ENCODE data around the gene DLG5.

The DLG5 gene

DNA sequence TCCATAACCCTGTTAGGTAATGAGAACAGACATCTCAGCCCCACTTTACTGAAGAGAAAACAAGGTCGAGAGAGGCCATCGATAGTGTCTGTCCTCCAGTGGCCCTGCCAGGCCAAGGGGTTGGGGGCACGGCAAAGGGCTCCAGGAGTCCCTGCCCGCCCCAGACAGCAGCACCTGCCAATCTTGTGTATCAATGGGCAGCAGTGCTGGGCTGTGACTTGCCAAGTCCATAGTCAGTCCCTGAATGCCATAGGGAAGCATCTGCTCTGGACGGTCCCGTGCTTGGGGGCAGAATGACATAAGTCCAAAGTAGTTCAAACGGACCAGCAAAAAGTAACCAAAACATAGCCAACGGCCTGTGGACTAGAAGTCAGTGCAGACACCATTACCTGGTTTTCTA, 33.2 kb downstream of the DLG5 start:
- no peak overlapping the region for H3K4me3 ChIP-seq (ENCODE audit: low read length)
- H3K27ac ChIP-seq (ENCODE audit: low read depth, low read length) = no peak overlapping the region
- H3K36me3 ChIP-seq (ENCODE audit: control insufficient read depth, insufficient read depth, low read length) = no peaks in the 10 kb centered on the region
- H3K4me1 ChIP-seq (ENCODE audit: control insufficient read depth, insufficient read depth, low read length) = peaks cover 22% of the 10 kb centered on the region
- H3K27me3 ChIP-seq (ENCODE audit: control insufficient read depth, insufficient read depth, low read length) = no peaks in the 10 kb centered on the region
- H3K9ac ChIP-seq (ENCODE audit: low read length) = no peak overlapping the region

DNA sequence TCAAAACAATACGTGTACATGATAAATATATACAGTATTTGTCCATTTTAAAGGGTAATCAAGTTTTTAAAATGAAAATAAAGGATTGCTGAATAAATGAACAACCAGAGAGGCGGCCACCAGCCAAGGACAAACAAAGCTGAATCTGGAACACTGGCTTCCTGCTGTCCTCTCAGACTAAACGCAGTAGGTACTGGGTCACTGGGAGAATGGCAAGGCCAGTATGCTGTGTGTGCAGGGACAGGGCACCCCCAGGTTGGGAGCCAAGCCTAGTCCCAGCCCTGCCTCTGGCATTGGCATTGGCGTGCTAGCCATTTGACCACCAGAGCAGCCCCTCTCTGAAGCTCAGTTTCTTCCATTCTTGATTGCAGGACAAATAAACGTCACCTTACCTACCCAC, 33.8 kb downstream of the DLG5 start:
- Histone ChIP-seq H3K27me3 (ENCODE audit: control insufficient read depth, insufficient read depth, low read length) (no peaks in the 10 kb centered on the region), H3K4me1 (ENCODE audit: control insufficient read depth, insufficient read depth, low read length) (peaks cover 28% of the 10 kb centered on the region), H3K36me3 (ENCODE audit: control insufficient read depth, insufficient read depth, low read length) (no peaks in the 10 kb centered on the region), H3K27ac (ENCODE audit: low read depth, low read length) (peak overlapping the region; percentile 33), H3K9ac (ENCODE audit: low read length) (no peak overlapping the region), H3K4me3 (ENCODE audit: low read length) (no peak overlapping the region)

DNA sequence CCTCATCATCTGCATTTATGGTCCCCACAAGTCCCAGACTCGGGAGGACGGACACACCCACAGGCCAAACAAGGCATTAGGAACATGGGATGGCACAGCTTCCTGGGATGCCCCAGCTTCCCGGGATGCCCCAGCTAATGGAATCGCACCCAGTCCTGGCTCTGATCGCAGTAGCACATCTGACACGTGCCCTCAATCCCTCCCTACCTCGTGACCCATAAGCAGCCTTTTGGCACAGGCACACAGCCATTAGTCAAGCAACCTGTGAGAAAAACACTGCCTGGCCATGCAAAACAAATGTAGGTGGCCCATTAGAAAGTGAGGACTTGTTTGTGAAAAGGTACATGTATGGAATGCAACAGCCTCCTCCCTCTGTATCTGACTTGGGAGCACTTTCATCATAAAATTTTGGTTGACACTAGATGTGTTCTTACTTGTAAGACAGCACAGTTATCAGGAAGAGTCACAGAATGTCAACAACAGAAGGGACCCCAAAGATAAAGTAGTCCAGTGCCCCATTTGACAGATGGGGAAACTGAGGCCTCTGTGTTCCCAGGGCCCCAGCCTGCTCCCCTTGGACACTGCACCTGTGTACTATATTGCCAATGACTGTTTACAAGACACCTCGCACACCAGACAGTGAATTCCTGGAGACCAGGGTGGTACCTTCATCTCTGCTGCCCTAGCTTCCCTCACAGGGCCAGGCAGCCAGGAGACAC, 34.4 kb downstream of the DLG5 start:
- Histone ChIP-seq H3K4me1 (ENCODE audit: control insufficient read depth, insufficient read depth, low read length) (peaks cover 31% of the 10 kb centered on the region), H3K27me3 (ENCODE audit: control insufficient read depth, insufficient read depth, low read length) (no peaks in the 10 kb centered on the region), H3K4me3 (ENCODE audit: low read length) (no peak overlapping the region), H3K27ac (ENCODE audit: low read depth, low read length) (peak overlapping the region; percentile 33), H3K9ac (ENCODE audit: low read length) (no peak overlapping the region), H3K36me3 (ENCODE audit: control insufficient read depth, insufficient read depth, low read length) (no peaks in the 10 kb centered on the region)

DNA sequence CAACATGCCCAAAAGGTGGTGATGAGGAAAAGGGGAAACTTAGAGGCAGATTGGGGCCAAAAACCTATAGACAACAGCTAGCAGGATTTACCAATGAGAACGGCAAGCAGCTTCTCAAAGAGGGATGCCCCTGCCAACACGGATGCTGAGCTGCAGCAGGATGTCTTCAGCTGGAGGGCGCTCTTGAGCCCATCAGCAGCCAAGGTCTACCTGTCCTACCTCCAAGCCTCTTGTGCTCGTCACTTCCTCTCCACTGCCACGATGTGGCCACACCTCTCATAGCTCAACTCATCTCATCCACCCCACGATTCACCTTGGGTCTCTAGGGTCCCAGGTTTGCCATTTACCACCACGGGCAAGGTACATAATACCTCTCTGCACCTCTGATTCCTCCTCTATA, 36.5 kb downstream of the DLG5 start:
- no peak overlapping the region for H3K9ac ChIP-seq (ENCODE audit: low read length)
- no peaks in the 10 kb centered on the region for H3K27me3 ChIP-seq (ENCODE audit: control insufficient read depth, insufficient read depth, low read length)
- peaks cover 37% of the 10 kb centered on the region for H3K4me1 ChIP-seq (ENCODE audit: control insufficient read depth, insufficient read depth, low read length)
- no peak overlapping the region for H3K27ac ChIP-seq (ENCODE audit: low read depth, low read length)
- no peaks in the 10 kb centered on the region for H3K36me3 ChIP-seq (ENCODE audit: control insufficient read depth, insufficient read depth, low read length)
- H3K4me3 ChIP-seq (ENCODE audit: low read length) = no peak overlapping the region

DNA sequence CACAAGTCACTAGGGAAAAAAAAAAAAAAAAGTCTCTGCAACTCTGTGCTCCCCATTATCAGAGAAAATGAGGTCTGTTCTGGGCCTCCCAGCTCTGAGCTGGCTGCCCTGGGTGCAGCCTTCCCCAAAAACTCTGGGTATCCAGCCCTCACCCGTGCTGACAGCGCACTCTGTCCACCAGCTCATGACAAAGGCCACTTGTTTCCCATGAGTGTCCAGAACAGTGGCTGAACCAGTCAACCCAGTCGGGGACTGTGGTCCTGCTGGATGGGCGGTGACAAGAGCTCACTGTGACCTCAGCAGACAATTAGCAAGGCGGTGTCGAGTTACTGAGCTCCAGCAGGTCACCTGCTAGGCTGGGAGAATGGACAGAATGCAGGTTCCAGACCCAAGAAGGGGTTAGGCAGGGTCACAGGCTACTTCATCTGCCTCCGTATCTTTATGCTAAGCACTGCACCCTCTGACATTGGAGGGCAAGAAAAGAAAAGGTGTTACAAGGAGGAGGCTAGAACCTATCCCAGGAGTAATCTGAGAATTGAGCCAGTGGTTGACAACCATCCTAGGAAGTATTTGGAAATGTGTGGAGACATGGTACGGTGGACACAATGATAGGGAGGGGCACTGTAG, 37.2 kb downstream of the DLG5 start:
- no peak overlapping the region for H3K4me3 ChIP-seq (ENCODE audit: low read length)
- no peaks in the 10 kb centered on the region for H3K36me3 ChIP-seq (ENCODE audit: control insufficient read depth, insufficient read depth, low read length)
- H3K4me1 ChIP-seq (ENCODE audit: control insufficient read depth, insufficient read depth, low read length) = peaks cover 30% of the 10 kb centered on the region
- no peak overlapping the region for H3K27ac ChIP-seq (ENCODE audit: low read depth, low read length)
- no peaks in the 10 kb centered on the region for H3K27me3 ChIP-seq (ENCODE audit: control insufficient read depth, insufficient read depth, low read length)
- H3K9ac ChIP-seq (ENCODE audit: low read length) = no peak overlapping the region

DNA sequence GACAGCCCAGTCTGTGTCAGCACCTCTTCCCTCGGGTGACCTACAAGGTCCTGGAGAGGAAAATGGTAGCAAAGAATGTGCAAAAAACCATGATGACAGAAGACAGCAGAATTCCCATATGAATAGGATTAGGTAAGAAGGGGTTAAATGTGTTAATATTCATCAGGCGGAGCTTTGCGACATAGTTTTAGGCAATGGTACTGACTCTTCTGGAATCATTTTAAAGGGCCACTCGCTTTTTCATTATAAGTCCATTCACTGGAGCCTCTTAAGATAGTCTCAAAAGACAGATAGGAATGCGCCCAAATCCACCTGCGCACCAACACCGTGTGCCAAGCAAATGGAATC, 38.2 kb downstream of the DLG5 start:
- Histone ChIP-seq H3K27ac (ENCODE audit: low read depth, low read length) (peak overlapping the region; percentile 65), H3K9ac (ENCODE audit: low read length) (no peak overlapping the region), H3K4me3 (ENCODE audit: low read length) (no peak overlapping the region)

DNA sequence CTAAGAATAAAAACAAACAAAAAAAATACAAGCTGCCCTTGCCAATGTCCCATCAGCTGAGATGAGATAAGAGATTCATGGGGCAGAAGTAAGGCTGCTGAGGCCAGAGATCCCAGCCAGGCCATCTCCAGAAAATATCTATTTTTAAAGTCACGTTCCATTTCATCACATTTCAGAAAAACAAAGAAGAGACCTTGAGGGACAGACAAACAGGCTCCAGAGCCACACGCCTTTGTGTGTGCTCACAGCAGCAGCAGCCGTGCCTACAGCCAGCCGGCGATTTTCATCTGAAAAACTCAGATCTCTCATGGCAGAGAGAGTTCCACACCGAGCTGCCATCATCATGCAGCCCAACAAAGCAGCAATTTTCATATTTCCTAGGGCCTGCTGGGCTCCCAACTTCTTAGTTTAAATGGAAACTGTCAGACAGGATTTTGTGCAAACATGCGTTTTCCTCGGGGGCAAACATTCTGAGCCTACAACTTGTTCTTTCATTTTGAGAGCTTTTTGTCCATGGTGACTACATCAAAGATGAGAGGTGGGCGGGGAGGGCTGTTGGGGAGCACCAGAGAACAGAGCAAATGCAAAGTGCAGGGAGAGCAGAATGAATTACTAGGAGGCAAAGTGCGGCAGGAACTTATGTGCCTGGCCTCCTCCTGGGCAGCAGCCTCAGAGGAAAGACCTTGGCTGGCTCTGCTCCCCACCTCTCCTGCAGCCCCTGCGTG, 38.8 kb downstream of the DLG5 start:
- Histone ChIP-seq H3K36me3 (ENCODE audit: control insufficient read depth, insufficient read depth, low read length) (no peaks in the 10 kb centered on the region), H3K27ac (ENCODE audit: low read depth, low read length) (peak overlapping the region; percentile 65), H3K9ac (ENCODE audit: low read length) (no peak overlapping the region), H3K4me1 (ENCODE audit: control insufficient read depth, insufficient read depth, low read length) (peaks cover 30% of the 10 kb centered on the region), H3K4me3 (ENCODE audit: low read length) (no peak overlapping the region), H3K27me3 (ENCODE audit: control insufficient read depth, insufficient read depth, low read length) (no peaks in the 10 kb centered on the region)

More for the DNA sequence above, 38.2 kb downstream of the DLG5 start:
- H3K27me3 ChIP-seq (ENCODE audit: control insufficient read depth, insufficient read depth, low read length) = no peaks in the 10 kb centered on the region
- no peaks in the 10 kb centered on the region for H3K36me3 ChIP-seq (ENCODE audit: control insufficient read depth, insufficient read depth, low read length)
- peaks cover 30% of the 10 kb centered on the region for H3K4me1 ChIP-seq (ENCODE audit: control insufficient read depth, insufficient read depth, low read length)

DNA sequence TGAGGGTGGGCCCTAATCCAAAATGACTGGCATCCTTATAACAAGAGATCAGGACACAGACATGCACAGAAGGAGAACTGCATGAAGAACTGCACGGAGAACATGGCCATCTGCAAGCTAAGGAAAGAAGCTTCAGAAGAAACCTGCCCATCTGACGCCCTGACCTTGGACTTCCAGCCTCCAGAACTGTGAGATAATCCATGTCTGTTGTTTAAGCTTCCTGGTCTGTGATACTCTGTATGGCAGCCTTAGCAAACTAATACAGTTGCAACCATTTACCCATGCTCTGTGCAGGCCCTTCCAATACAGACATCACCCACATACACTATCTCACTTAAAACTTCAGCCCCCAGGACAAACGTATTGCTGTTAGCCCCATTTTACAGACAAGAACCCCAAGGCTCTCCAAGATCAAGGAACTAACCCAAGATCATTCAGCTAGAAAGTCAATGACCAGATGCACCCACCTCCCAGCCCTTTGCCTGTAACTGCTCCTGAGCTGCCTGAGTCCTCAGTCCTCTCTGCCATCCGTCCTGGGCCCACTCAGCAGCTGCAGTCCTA, 39.7 kb downstream of the DLG5 start:
- no peak overlapping the region for H3K9ac ChIP-seq (ENCODE audit: low read length)
- no peaks in the 10 kb centered on the region for H3K36me3 ChIP-seq (ENCODE audit: control insufficient read depth, insufficient read depth, low read length)
- H3K4me3 ChIP-seq (ENCODE audit: low read length) = no peak overlapping the region
- peaks cover 25% of the 10 kb centered on the region for H3K4me1 ChIP-seq (ENCODE audit: control insufficient read depth, insufficient read depth, low read length)
- no peaks in the 10 kb centered on the region for H3K27me3 ChIP-seq (ENCODE audit: control insufficient read depth, insufficient read depth, low read length)
- H3K27ac ChIP-seq (ENCODE audit: low read depth, low read length) = peak overlapping the region; percentile 44

DNA sequence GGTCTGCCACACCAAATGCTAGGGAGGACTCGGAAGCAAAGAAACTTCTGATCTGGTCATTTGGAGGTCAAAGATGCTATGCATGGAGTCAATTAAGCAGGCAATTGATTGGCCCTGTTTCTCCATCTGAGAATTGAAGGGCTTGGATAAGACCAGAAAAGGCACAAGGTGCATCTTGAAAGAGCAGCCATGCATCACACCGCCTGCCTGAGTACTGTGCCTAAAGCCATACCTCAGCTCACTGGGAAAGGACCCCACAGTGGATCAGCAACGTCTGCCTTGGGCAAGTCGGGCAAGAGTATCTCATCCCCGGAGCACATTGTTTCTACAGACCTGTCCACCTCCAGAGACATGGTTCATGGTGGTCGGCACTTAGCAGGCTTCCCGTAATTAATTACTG, 42.4 kb downstream of the DLG5 start:
- Histone ChIP-seq H3K4me3 (ENCODE audit: low read length) (no peak overlapping the region), H3K9ac (ENCODE audit: low read length) (no peak overlapping the region), H3K27me3 (ENCODE audit: control insufficient read depth, insufficient read depth, low read length) (no peaks in the 10 kb centered on the region), H3K4me1 (ENCODE audit: control insufficient read depth, insufficient read depth, low read length) (peaks cover 18% of the 10 kb centered on the region), H3K27ac (ENCODE audit: low read depth, low read length) (no peak overlapping the region), H3K36me3 (ENCODE audit: control insufficient read depth, insufficient read depth, low read length) (no peaks in the 10 kb centered on the region)

DNA sequence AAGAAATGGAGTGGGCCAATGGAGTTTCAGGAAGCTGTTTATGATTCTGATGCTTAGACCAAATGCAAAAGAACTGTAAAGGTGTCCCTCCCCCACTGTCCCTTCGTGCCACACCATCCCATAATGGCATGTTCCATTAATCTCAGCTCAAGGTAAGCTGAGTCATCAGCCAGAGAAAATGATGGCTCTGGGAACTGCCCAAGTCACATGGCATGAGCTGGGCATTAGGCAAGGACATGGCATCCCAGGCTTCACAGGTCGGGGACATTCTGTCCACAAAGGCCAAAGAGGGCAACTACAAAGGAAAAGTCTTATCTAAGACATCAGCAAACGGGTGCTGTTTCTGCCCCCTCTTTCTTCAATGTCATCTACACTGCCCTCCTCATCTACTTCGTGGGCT, 44.9 kb downstream of the DLG5 start:
- no peaks in the 10 kb centered on the region for H3K27me3 ChIP-seq (ENCODE audit: control insufficient read depth, insufficient read depth, low read length)
- no peak overlapping the region for H3K27ac ChIP-seq (ENCODE audit: low read depth, low read length)
- H3K4me3 ChIP-seq (ENCODE audit: low read length) = no peak overlapping the region
- no peaks in the 10 kb centered on the region for H3K36me3 ChIP-seq (ENCODE audit: control insufficient read depth, insufficient read depth, low read length)
- H3K4me1 ChIP-seq (ENCODE audit: control insufficient read depth, insufficient read depth, low read length) = peaks cover 13% of the 10 kb centered on the region
- no peak overlapping the region for H3K9ac ChIP-seq (ENCODE audit: low read length)

DNA sequence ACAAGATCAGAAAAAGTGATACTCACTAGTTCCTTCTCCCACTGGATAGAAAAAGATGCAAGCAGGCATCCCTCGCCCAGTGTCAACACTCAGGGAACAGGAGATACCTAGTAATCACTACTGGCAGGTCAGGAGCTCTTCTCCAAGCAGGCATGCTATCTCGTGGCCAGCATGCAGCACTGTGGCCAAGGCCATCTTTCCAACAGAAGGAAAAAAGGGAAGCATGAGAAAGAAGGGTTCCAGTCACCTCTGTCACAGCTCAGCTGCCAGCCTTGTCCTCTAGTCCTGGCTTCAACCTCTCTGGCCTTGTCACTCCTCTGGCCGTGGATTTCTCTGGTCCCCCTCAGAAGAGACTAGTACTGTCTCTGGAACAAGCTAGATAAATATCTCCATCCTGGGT, 45.3 kb downstream of the DLG5 start:
- no peaks in the 10 kb centered on the region for H3K36me3 ChIP-seq (ENCODE audit: control insufficient read depth, insufficient read depth, low read length)
- no peak overlapping the region for H3K4me3 ChIP-seq (ENCODE audit: low read length)
- H3K4me1 ChIP-seq (ENCODE audit: control insufficient read depth, insufficient read depth, low read length) = peaks cover 11% of the 10 kb centered on the region
- H3K27me3 ChIP-seq (ENCODE audit: control insufficient read depth, insufficient read depth, low read length) = no peaks in the 10 kb centered on the region
- no peak overlapping the region for H3K9ac ChIP-seq (ENCODE audit: low read length)
- no peak overlapping the region for H3K27ac ChIP-seq (ENCODE audit: low read depth, low read length)

DNA sequence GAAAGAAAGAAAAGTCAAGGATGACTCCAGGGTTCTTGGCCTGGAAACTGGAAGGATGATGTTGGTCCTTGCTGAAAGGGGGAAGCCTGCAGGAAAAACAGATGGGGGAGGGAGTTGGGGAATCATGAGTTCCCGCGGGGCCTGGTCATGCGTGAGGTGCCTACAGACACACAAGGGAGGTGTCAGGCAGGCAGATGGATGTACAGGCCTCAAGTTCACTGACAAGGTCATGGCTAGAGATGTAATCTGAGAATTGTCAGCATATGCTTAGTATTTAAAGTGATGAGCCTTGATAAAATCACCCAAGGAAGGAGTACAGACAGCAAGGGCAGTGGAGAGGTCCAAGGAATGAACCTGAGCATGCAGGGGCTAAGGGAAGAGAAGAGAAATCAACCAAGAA, 46.8 kb downstream of the DLG5 start:
- Histone ChIP-seq H3K27ac (ENCODE audit: low read depth, low read length) (no peak overlapping the region), H3K36me3 (ENCODE audit: control insufficient read depth, insufficient read depth, low read length) (no peaks in the 10 kb centered on the region), H3K4me1 (ENCODE audit: control insufficient read depth, insufficient read depth, low read length) (peaks cover 11% of the 10 kb centered on the region)

More for the DNA sequence above, 46.8 kb downstream of the DLG5 start:
- Histone ChIP-seq H3K9ac (ENCODE audit: low read length) (no peak overlapping the region), H3K4me3 (ENCODE audit: low read length) (no peak overlapping the region), H3K27me3 (ENCODE audit: control insufficient read depth, insufficient read depth, low read length) (no peaks in the 10 kb centered on the region)

Measured in rectal smooth muscle tissue (tissue), 1 donor.